ENCODE results near the gene BABAM2. TPM values are rescaled to one million over a fixed set of nuclear protein-coding genes. Genes with fewer than 3 reads are reported as not detected.
A peak's percentile ranks its signal among the peaks of the same experiment; 100 is the strongest.

BABAM2 gene
- total RNA-seq, 2 donors from 2014 or later: 32.2 to 33.5 TPM

DNA sequence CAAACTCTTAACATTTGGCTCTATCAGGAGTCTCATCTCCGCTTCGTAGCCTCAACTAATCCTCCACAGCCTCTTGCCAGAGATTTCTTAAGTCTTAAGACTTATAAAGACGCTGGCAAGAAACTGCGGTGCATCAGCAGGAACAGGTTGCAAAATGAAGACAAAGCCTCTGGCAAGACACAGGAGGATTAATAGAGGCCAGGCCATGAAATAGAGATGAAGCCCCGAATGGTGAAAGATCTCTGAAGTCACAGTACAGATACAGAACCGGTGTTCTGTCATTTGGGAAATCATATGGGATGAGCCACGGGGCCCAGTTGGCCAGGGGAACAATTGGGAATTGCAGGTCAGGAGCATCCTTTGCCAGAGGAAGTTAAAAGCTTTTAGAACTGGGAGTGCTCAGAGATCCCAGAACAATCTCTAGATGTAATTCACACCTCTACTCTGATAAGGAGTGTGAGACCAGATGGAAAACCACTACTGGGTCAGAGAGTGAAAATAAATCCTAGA lies 311.2 kb downstream of the BABAM2 start:
- no peaks in the 10 kb centered on the region for H3K9me3 ChIP-seq

DNA sequence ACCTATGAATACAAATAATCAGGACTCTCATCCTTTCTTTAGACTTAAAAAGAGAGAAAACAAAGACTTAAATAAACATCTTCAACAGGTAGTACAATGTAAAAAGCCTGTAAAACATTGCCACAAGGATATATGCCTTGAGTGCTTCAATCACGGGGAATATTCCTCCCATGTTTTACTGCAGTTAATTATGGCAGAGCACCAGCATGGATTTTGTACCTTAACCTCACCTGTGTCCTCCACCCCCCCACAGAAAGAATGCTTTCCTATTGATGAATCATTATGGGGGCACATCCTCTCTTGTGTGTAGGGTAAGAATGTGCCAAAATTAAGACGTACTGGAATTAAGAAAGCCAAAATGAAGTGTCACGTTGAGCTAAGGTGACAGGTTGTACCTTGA lies 312.2 kb downstream of the BABAM2 start:
- Histone ChIP-seq H3K9me3 (no peaks in the 10 kb centered on the region), H3K9ac (ENCODE audit: low read depth in 2 of 2, low read length in 2 of 2) (no peak overlapping the region), H3K4me3 (no peak overlapping the region), H3K27ac (peak overlapping the region; percentile 42), H3K27me3 (no peaks in the 10 kb centered on the region), H3K4me1 (no peaks in the 10 kb centered on the region), H3K36me3 (no peaks in the 10 kb centered on the region)
- TF ChIP-seq, protein P1, sequence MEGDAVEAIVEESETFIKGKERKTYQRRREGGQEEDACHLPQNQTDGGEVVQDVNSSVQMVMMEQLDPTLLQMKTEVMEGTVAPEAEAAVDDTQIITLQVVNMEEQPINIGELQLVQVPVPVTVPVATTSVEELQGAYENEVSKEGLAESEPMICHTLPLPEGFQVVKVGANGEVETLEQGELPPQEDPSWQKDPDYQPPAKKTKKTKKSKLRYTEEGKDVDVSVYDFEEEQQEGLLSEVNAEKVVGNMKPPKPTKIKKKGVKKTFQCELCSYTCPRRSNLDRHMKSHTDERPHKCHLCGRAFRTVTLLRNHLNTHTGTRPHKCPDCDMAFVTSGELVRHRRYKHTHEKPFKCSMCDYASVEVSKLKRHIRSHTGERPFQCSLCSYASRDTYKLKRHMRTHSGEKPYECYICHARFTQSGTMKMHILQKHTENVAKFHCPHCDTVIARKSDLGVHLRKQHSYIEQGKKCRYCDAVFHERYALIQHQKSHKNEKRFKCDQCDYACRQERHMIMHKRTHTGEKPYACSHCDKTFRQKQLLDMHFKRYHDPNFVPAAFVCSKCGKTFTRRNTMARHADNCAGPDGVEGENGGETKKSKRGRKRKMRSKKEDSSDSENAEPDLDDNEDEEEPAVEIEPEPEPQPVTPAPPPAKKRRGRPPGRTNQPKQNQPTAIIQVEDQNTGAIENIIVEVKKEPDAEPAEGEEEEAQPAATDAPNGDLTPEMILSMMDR (IDR thresholded peaks at IDR 0.05): no peak
- intact Hi-C loops (cut with DNase I): no loop called here
- DNase-seq: no peak

More for the DNA sequence above, 311.2 kb downstream of the BABAM2 start:
- TF ChIP-seq, protein P1 (IDR thresholded peaks at IDR 0.05): no peak
- intact Hi-C loops (cut with DNase I): no loop called here
- H3K27me3 ChIP-seq: no peaks in the 10 kb centered on the region
- H3K36me3 ChIP-seq: no peaks in the 10 kb centered on the region
- H3K27ac ChIP-seq: peak overlapping the region; percentile 42
- no peak overlapping the region for H3K4me3 ChIP-seq
- H3K9ac ChIP-seq (ENCODE audit: low read depth in 2 of 2, low read length in 2 of 2): no peak overlapping the region
- DNase-seq: no peak
- H3K4me1 ChIP-seq: peaks cover 4% of the 10 kb centered on the region

DNA sequence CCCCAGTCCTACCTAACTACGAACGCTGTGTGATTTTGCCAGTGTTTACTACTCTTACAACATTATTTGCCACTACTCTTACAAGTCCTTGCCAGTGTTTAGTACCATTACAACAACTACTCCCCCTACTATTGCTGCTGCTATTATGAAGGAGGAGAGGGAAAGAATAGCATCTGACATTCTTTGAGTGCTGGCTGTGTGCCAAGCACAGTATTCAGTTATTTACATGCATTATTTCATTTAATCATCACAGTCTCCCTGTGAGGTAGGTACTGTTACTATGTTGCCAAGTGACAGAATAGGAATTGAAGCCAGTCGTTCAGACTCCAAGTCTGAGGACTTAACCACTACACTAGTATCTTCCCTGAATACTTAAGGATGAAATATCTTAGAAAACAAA lies 316.2 kb downstream of the BABAM2 start:
- Histone ChIP-seq H3K9ac (ENCODE audit: low read depth in 2 of 2, low read length in 2 of 2) (no peak overlapping the region), H3K36me3 (no peaks in the 10 kb centered on the region), H3K9me3 (no peaks in the 10 kb centered on the region), H3K27me3 (no peaks in the 10 kb centered on the region), H3K27ac (no peak overlapping the region), H3K4me1 (no peaks in the 10 kb centered on the region), H3K4me3 (no peak overlapping the region)
- TF ChIP-seq, protein P1 (IDR thresholded peaks at IDR 0.05): no peak
- no peak for DNase-seq
- intact Hi-C loops (cut with DNase I): no loop called here

DNA sequence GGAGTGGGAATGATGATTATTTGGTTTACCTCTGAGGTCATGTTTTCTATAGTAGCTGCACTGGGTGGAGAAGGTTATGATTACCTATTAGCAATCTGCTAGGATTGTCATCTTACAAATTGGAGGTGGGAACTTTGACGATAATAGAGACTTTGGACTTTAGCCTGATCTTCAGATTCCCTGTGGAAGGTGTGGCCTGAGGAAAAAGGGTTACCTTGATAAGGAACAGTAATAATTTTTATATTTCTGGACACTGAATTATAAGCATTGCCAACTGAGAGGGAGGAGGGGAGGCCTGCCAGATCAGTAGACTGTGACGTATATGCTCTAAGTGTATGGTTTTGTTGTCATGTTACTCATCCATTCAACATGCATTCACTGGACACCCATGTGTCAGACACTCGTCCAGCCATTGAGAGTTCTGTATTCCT lies 318.7 kb downstream of the BABAM2 start:
- H3K4me3 ChIP-seq: no peak overlapping the region
- peak; percentile 58 for DNase-seq
- intact Hi-C loops (cut with DNase I): no loop called here
- no peak overlapping the region for H3K9ac ChIP-seq (ENCODE audit: low read depth in 2 of 2, low read length in 2 of 2)
- no peaks in the 10 kb centered on the region for H3K9me3 ChIP-seq
- H3K27me3 ChIP-seq: no peaks in the 10 kb centered on the region
- no peaks in the 10 kb centered on the region for H3K4me1 ChIP-seq
- H3K27ac ChIP-seq: no peak overlapping the region
- no peaks in the 10 kb centered on the region for H3K36me3 ChIP-seq
- TF ChIP-seq, protein P1 (IDR thresholded peaks at IDR 0.05): no peak

DNA sequence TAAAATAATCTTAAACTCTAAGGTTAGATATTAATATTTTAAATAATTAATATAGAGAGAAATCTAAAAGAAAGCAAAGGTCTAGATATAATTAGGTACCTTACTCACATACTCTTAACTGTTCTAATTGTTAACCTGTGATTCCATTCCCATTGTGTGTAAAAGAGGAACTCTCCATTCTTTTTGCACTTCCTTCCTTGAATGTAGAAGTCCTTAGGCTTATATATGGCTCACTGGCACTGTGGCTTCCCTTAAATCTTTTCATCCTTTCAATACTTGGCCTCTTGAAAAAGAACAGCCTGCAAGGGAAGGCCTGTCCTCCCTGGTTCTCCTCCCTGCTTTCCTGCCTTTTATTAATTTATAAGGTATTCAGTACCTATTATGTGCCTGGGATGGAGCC lies 319.3 kb downstream of the BABAM2 start:
- H3K27me3 ChIP-seq: no peaks in the 10 kb centered on the region
- no peaks in the 10 kb centered on the region for H3K36me3 ChIP-seq
- TF ChIP-seq, protein P1 (IDR thresholded peaks at IDR 0.05): no peak
- no peak overlapping the region for H3K27ac ChIP-seq
- no peaks in the 10 kb centered on the region for H3K9me3 ChIP-seq
- no peak overlapping the region for H3K9ac ChIP-seq (ENCODE audit: low read depth in 2 of 2, low read length in 2 of 2)
- H3K4me3 ChIP-seq: no peak overlapping the region
- no peak for DNase-seq
- intact Hi-C loops (cut with DNase I): no loop called here
- no peaks in the 10 kb centered on the region for H3K4me1 ChIP-seq
